Cardiac fibroblast (primary cell): ENCODE measurements around the gene LNX2.

Experiments used
- DNase-seq, 2 donors: peaks; one replicate each; pipeline versions ENCODE4 v3.0.0 to v3.0.0-alpha.2; 2010; ENCODE audit warnings: low read depth in 2 of 2
- H3K4me3 ChIP-seq, 2 donors: replicated peaks in 1 of 2; 1 replicate in 1 of 2; 2 replicates in 1 of 2; pipeline ENCODE4 v1.5.1; 2011; ENCODE audit warnings: low read depth in 2 of 2, low read length in 2 of 2, mild to moderate bottlenecking in 2 of 2, moderate library complexity in 1 of 2
- CTCF ChIP-seq: IDR thresholded peaks from one replicate; pipeline ENCODE4 v1.5.1; 2011; ENCODE audit warnings: low read depth, mild to moderate bottlenecking, low read length, inconsistent platforms

Gene LNX2

GRCh38 chr13:27533155-27533643 lies 87.1 kb downstream of the LNX2 start:
- TF ChIP-seq CTCF, result peak; percentile 98
- peak; percentile 81 to 85 for DNase-seq
- H3K4me3 ChIP-seq, result no peak overlapping the region

GRCh38 chr13:27528908-27529307 lies 91.4 kb downstream of the LNX2 start:
- no peak overlapping the region for H3K4me3 ChIP-seq
- no peak for TF ChIP-seq CTCF
- DNase-seq, result no peak

GRCh38 chr13:27526516-27526915 lies 93.8 kb downstream of the LNX2 start:
- no peak for DNase-seq
- no peak overlapping the region for H3K4me3 ChIP-seq
- no peak for TF ChIP-seq CTCF

GRCh38 chr13:27524981-27525975 lies 95.1 kb downstream of the LNX2 start:
- DNase-seq, result no peak
- no peak for TF ChIP-seq CTCF

GRCh38 chr13:27523346-27524073 lies 96.8 kb downstream of the LNX2 start:
- TF ChIP-seq CTCF, result no peak
- H3K4me3 ChIP-seq, result no peak overlapping the region
- DNase-seq, result no peak

More at GRCh38 chr13:27524981-27525975, 95.1 kb downstream of the LNX2 start:
- H3K4me3 ChIP-seq, result no peak overlapping the region

GRCh38 chr13:27522847-27523246 lies 97.5 kb downstream of the LNX2 start:
- no peak for DNase-seq
- no peak for TF ChIP-seq CTCF
- H3K4me3 ChIP-seq, result no peak overlapping the region
